ENCODE data around the gene IGF2. TPM values are rescaled to one million over a fixed set of nuclear protein-coding genes. Genes with fewer than 3 reads are reported as not detected.

The IGF2 gene
- total RNA-seq, 1 donor from 2014 or later = 21.5 TPM

DNA sequence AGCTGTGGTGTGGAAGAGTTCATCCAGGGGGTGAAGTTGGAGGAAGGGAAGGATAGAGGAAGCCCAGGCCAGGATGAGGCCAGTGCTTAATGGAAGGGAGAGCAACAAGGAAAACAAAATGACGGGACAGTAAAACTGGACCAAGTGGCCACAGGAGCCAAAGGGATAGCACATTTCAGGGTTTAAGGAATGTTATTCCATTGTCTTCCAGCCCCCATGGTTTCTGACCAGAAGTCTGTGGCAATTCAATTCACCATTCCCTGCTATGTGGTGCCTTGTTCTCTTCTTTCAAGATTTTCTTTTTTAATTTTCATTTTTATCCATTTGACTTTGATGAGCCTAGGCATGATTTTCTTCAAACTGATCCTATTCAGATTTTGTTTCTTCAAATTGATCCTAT is 22.5 kb downstream of the IGF2 start:
- Mint-ChIP-seq H3K4me1 (ENCODE audit: low read depth, unreplicated experiment) (no peaks in the 10 kb centered on the region), H3K9me3 (ENCODE audit: unreplicated experiment) (peaks cover 12% of the 10 kb centered on the region), H3K27ac (ENCODE audit: unreplicated experiment) (no peak overlapping the region), H3K36me3 (ENCODE audit: unreplicated experiment) (peaks cover 12% of the 10 kb centered on the region), H3K4me3 (ENCODE audit: unreplicated experiment) (no peak overlapping the region), H3K27me3 (ENCODE audit: unreplicated experiment) (peaks cover 2% of the 10 kb centered on the region)
- DNase-seq = no peak
- TF ChIP-seq, protein P1, sequence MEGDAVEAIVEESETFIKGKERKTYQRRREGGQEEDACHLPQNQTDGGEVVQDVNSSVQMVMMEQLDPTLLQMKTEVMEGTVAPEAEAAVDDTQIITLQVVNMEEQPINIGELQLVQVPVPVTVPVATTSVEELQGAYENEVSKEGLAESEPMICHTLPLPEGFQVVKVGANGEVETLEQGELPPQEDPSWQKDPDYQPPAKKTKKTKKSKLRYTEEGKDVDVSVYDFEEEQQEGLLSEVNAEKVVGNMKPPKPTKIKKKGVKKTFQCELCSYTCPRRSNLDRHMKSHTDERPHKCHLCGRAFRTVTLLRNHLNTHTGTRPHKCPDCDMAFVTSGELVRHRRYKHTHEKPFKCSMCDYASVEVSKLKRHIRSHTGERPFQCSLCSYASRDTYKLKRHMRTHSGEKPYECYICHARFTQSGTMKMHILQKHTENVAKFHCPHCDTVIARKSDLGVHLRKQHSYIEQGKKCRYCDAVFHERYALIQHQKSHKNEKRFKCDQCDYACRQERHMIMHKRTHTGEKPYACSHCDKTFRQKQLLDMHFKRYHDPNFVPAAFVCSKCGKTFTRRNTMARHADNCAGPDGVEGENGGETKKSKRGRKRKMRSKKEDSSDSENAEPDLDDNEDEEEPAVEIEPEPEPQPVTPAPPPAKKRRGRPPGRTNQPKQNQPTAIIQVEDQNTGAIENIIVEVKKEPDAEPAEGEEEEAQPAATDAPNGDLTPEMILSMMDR (IDR thresholded peaks at IDR 0.05; ENCODE audit: partially characterized antibody, unreplicated experiment) = no peak

DNA sequence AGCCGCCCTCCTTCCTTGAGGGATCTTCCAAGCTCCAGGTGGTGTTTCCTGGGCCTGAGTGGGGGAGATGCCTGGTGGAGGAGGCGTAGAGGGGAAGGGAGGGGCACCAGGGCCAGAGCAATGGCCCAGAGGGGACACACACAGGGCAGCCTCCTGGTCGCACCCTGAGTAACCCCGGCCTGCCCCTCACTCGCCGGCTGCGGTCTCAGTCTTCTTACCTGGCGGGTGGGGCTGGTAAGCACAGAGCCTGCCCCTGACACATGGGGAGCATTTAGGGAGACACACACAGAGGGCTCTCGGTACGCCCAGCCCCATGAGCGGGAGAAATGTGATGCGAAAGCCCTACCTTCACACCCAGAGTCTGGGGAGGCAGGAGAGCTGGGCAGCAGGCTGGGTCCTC is 23.9 kb downstream of the IGF2 start:
- Mint-ChIP-seq H3K9me3 (ENCODE audit: unreplicated experiment) (peaks cover 12% of the 10 kb centered on the region), H3K27me3 (ENCODE audit: unreplicated experiment) (no peaks in the 10 kb centered on the region), H3K4me1 (ENCODE audit: low read depth, unreplicated experiment) (no peaks in the 10 kb centered on the region)

GRCh38 chr11:2114430-2115241 is 24.6 kb downstream of the IGF2 start:
- Mint-ChIP-seq H3K27ac (ENCODE audit: unreplicated experiment) (no peak overlapping the region), H3K36me3 (ENCODE audit: unreplicated experiment) (peaks cover 12% of the 10 kb centered on the region), H3K4me1 (ENCODE audit: low read depth, unreplicated experiment) (no peaks in the 10 kb centered on the region), H3K27me3 (ENCODE audit: unreplicated experiment) (no peaks in the 10 kb centered on the region), H3K9me3 (ENCODE audit: unreplicated experiment) (peaks cover 12% of the 10 kb centered on the region), H3K4me3 (ENCODE audit: unreplicated experiment) (no peak overlapping the region)
- DNase-seq = peak; percentile 9
- TF ChIP-seq, protein P1 (IDR thresholded peaks at IDR 0.05; ENCODE audit: partially characterized antibody, unreplicated experiment) = no peak

More for the DNA sequence above, 23.9 kb downstream of the IGF2 start:
- TF ChIP-seq, protein P1 (IDR thresholded peaks at IDR 0.05; ENCODE audit: partially characterized antibody, unreplicated experiment) = no peak
- Mint-ChIP-seq H3K4me3 (ENCODE audit: unreplicated experiment) (no peak overlapping the region), H3K27ac (ENCODE audit: unreplicated experiment) (no peak overlapping the region), H3K36me3 (ENCODE audit: unreplicated experiment) (peaks cover 12% of the 10 kb centered on the region)
- no peak for DNase-seq

DNA sequence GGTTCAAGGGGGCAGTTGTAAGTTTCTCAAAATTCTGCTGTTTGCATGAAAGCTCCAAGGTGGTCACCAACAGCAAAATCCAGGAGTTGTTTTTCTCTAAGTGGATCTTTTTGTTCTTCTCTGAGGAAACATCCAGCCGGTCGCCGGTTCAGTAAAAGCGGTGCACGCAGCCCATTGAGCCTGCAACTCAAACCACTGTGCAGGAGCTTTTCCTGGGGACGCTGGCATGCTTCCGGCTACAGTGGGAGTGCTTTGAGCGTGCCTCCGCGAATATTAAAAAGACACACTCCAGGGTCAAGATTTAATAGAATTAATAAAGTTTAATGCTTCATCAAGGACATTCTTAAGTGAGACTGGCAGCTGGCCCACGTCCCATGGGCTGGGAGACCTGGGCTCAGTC is 25.4 kb downstream of the IGF2 start:
- Mint-ChIP-seq H3K27me3 (ENCODE audit: unreplicated experiment) (no peaks in the 10 kb centered on the region), H3K27ac (ENCODE audit: unreplicated experiment) (no peak overlapping the region), H3K36me3 (ENCODE audit: unreplicated experiment) (peaks cover 12% of the 10 kb centered on the region), H3K9me3 (ENCODE audit: unreplicated experiment) (peaks cover 12% of the 10 kb centered on the region), H3K4me1 (ENCODE audit: low read depth, unreplicated experiment) (no peaks in the 10 kb centered on the region), H3K4me3 (ENCODE audit: unreplicated experiment) (no peak overlapping the region)
- TF ChIP-seq, protein P1 (IDR thresholded peaks at IDR 0.05; ENCODE audit: partially characterized antibody, unreplicated experiment) = no peak
- peak; percentile 5 for DNase-seq

- no peaks in the 10 kb centered on the region for H3K27me3 Mint-ChIP-seq (ENCODE audit: unreplicated experiment)
- peaks cover 3% of the 10 kb centered on the region for H3K9me3 Mint-ChIP-seq (ENCODE audit: unreplicated experiment)
- no peak for DNase-seq
- no peaks in the 10 kb centered on the region for H3K36me3 Mint-ChIP-seq (ENCODE audit: unreplicated experiment)
- TF ChIP-seq, protein P1 (IDR thresholded peaks at IDR 0.05; ENCODE audit: partially characterized antibody, unreplicated experiment) = no peak
- H3K4me1 Mint-ChIP-seq (ENCODE audit: low read depth, unreplicated experiment) = no peaks in the 10 kb centered on the region
- no peak overlapping the region for H3K27ac Mint-ChIP-seq (ENCODE audit: unreplicated experiment)
- H3K4me3 Mint-ChIP-seq (ENCODE audit: unreplicated experiment) = no peak overlapping the region
Measured at GRCh38 chr11:2110521-2110920, 28.7 kb downstream of the IGF2 start.
